ENCODE measurements around the gene PRDM15. TPM values are rescaled to one million over a fixed set of nuclear protein-coding genes. Genes with fewer than 3 reads are reported as not detected.

Gene PRDM15
- polyA plus RNA-seq, 1 experiment, result 5.1 TPM

- Histone ChIP-seq H3K4me3 (ENCODE audit: low read depth, low read length) (no peak overlapping the region), H3K27me3 (ENCODE audit: control insufficient read depth, insufficient read depth, low read length) (no peaks in the 10 kb centered on the region), H3K27ac (ENCODE audit: low read depth, low read length) (no peak overlapping the region), H3K9me3 (ENCODE audit: control insufficient read depth, insufficient read depth, low read length) (no peaks in the 10 kb centered on the region; the same call in 1 of the 2 replicates)
- ChIA-PET POLR2A (no interaction called here), CTCF (interaction anchor here (1.0 kb wide), 1 partner anchor 81 kb away, joined by 3 read pairs; no protein-coding TSS in a partner anchor)
- DNase-seq (ENCODE audit: low read depth, low spot score), result no peak
- TF ChIP-seq CTCF (IDR thresholded peaks at IDR 0.05; ENCODE audit: low read depth, low read length), result no peak
Observed at GRCh38 chr21:41897700-41898099, 18.6 kb upstream of the PRDM15 start.

GRCh38 chr21:41897047-41897669 lies 18.0 kb upstream of the PRDM15 start:
- POLR2A ChIA-PET, result interaction anchor here (0.6 kb wide), 1 partner anchor 57 kb away, joined by 3 read pairs; no protein-coding TSS in a partner anchor

GRCh38 chr21:41895643-41896493 lies 16.7 kb upstream of the PRDM15 start:
- Histone ChIP-seq H3K27ac (ENCODE audit: low read depth, low read length) (no peak overlapping the region), H3K4me3 (ENCODE audit: low read depth, low read length) (no peak overlapping the region), H3K27me3 (ENCODE audit: control insufficient read depth, insufficient read depth, low read length) (no peaks in the 10 kb centered on the region), H3K9me3 (ENCODE audit: control insufficient read depth, insufficient read depth, low read length) (no peaks in the 10 kb centered on the region; the same call in 1 of the 2 replicates)
- CTCF ChIA-PET, result interaction anchor here (1.3 to 1.5 kb wide), 2 partner anchors 221 to 284 kb away, joined by 3 to 4 read pairs; no protein-coding TSS in a partner anchor
- no peak for TF ChIP-seq CTCF (IDR thresholded peaks at IDR 0.05; ENCODE audit: low read depth, low read length)
- DNase-seq (ENCODE audit: low read depth, low spot score), result no peak
- POLR2A ChIA-PET, result interaction anchor here (0.6 to 1.5 kb wide), 3 partner anchors 10 to 197 kb away, joined by 3 read pairs; no protein-coding TSS in a partner anchor

More at GRCh38 chr21:41897047-41897669, 18.0 kb upstream of the PRDM15 start:
- H3K27me3 ChIP-seq (ENCODE audit: control insufficient read depth, insufficient read depth, low read length), result no peaks in the 10 kb centered on the region
- CTCF ChIA-PET, result interaction anchor here (0.6 kb wide), 1 partner anchor 13 kb away, joined by 3 read pairs; no protein-coding TSS in a partner anchor
- no peaks in the 10 kb centered on the region; the same call in 1 of the 2 replicates for H3K9me3 ChIP-seq (ENCODE audit: control insufficient read depth, insufficient read depth, low read length)
- no peak overlapping the region for H3K27ac ChIP-seq (ENCODE audit: low read depth, low read length)
- no peak overlapping the region for H3K4me3 ChIP-seq (ENCODE audit: low read depth, low read length)
- no peak for DNase-seq (ENCODE audit: low read depth, low spot score)
- TF ChIP-seq CTCF (IDR thresholded peaks at IDR 0.05; ENCODE audit: low read depth, low read length), result no peak

GRCh38 chr21:41894922-41895557 lies 15.9 kb upstream of the PRDM15 start:
- Histone ChIP-seq H3K9me3 (ENCODE audit: control insufficient read depth, insufficient read depth, low read length) (no peaks in the 10 kb centered on the region; the same call in 1 of the 2 replicates), H3K27me3 (ENCODE audit: control insufficient read depth, insufficient read depth, low read length) (no peaks in the 10 kb centered on the region), H3K4me3 (ENCODE audit: low read depth, low read length) (no peak overlapping the region), H3K27ac (ENCODE audit: low read depth, low read length) (peak overlapping the region; percentile 47)
- CTCF ChIA-PET, result interaction anchor here (1.3 to 1.5 kb wide), 3 partner anchors 78 to 283 kb away, joined by 3 to 4 read pairs (median 4); no protein-coding TSS in a partner anchor
- no peak for TF ChIP-seq CTCF (IDR thresholded peaks at IDR 0.05; ENCODE audit: low read depth, low read length)
- DNase-seq (ENCODE audit: low read depth, low spot score), result peak; percentile 56
- POLR2A ChIA-PET, result interaction anchor here (1.5 kb wide), 1 partner anchor 9 kb away, joined by 3 read pairs; no protein-coding TSS in a partner anchor
